HEK293 (cell line): ENCODE measurements around the gene PIK3R1.

Source experiments
- CTCF ChIA-PET: fragments of 350-600 bp; formaldehyde crosslinking; extraction: SDS; loops from one replicate; lab custom pipeline; 2021; ENCODE audit warnings: antibody characterized with exemption; lab: Yijun Ruan, JAX
- POLR2A ChIA-PET: fragments of 300-600 bp; formaldehyde crosslinking; extraction: SDS; loops from one replicate; lab custom pipeline; 2020; ENCODE audit warnings: antibody characterized with exemption, inconsistent platforms; lab: Yijun Ruan, JAX
- H3K27ac ChIP-seq: fragments of 200-500 bp; sonication (Bioruptor generic); 2 replicates; pipeline ENCODE4 v1.5.1; 2014; ENCODE audit warnings: low read depth, low read length, control low read depth, inconsistent platforms; ENCODE audit errors: extremely low read depth
- H3K36me3 ChIP-seq, 2 experiments: fragments of 200-500 bp in 1 of 2; sonication (Bioruptor generic) in 1 of 2; 1 replicate in 1 of 2; 2 replicates in 1 of 2; pipeline ENCODE4 v1.5.1; 2014 to 2017; ENCODE audit warnings: inconsistent platforms in 2 of 2, low read length in 2 of 2; ENCODE audit not compliant: control insufficient read depth in 2 of 2, insufficient read depth in 1 of 2
- H3K4me1 ChIP-seq: fragments of 200-500 bp; sonication (Bioruptor generic); 2 replicates; pipeline ENCODE4 v1.5.1; 2014; ENCODE audit warnings: mild to moderate bottlenecking, low read length, inconsistent platforms; ENCODE audit not compliant: control insufficient read depth, insufficient read depth
- H3K4me3 ChIP-seq: 2 replicates; pipeline ENCODE4 v1.5.1; 2011; ENCODE audit warnings: low read depth, mild to moderate bottlenecking, control low read depth, low read length, moderate library complexity
- H3K9me3 ChIP-seq: fragments of 200-500 bp; sonication (Bioruptor generic); 2 replicates; pipeline ENCODE4 v1.5.1; 2014; ENCODE audit warnings: low read depth, low read length, inconsistent platforms; ENCODE audit not compliant: control insufficient read depth, insufficient read depth
- FEZF1 ChIP-seq: fragments of 450-650 bp; formaldehyde crosslinking; IDR thresholded peaks from 2 replicates; pipeline ENCODE4 v1.5.1; 2016; ENCODE audit warnings: missing biosample characterization, missing genetic modification characterization
- GLIS2 ChIP-seq: fragments of 450-650 bp; formaldehyde crosslinking; IDR thresholded peaks from 2 replicates; pipeline ENCODE4 v1.5.1; 2016; ENCODE audit warnings: missing biosample characterization, missing genetic modification characterization
- IKZF3 ChIP-seq: fragments of 450-650 bp; IDR thresholded peaks from 2 replicates; pipeline ENCODE4 v1.5.0; 2018; ENCODE audit warnings: missing biosample characterization, mild to moderate bottlenecking, missing genetic modification characterization, moderate library complexity
- KLF1 ChIP-seq: fragments of 450-650 bp; formaldehyde crosslinking; IDR thresholded peaks from 2 replicates; pipeline ENCODE4 v1.5.1; 2016; ENCODE audit warnings: missing biosample characterization, missing genetic modification characterization
- OVOL3 ChIP-seq: fragments of 450-650 bp; formaldehyde crosslinking; IDR thresholded peaks from 2 replicates; pipeline ENCODE4 v1.5.1; 2016; ENCODE audit warnings: missing biosample characterization, missing genetic modification characterization
- SALL2 ChIP-seq: fragments of 450-650 bp; formaldehyde crosslinking; IDR thresholded peaks from 2 replicates; pipeline ENCODE4 v1.5.0; 2017; ENCODE audit warnings: missing biosample characterization, mild to moderate bottlenecking, missing genetic modification characterization, borderline replicate concordance
- ZBTB8A ChIP-seq: fragments of 450-650 bp; formaldehyde crosslinking; IDR thresholded peaks from 2 replicates; pipeline ENCODE4 v1.5.1; 2016; ENCODE audit warnings: missing biosample characterization, missing genetic modification characterization
- ZEB2 ChIP-seq: fragments of 450-650 bp; formaldehyde crosslinking; IDR thresholded peaks from 2 replicates; pipeline ENCODE4 v1.5.1; 2016; ENCODE audit warnings: missing biosample characterization, missing genetic modification characterization
- ZFP3 ChIP-seq: fragments of 450-650 bp; formaldehyde crosslinking; IDR thresholded peaks from 2 replicates; pipeline ENCODE4 v1.5.1; 2016; ENCODE audit warnings: low read depth, missing biosample characterization, missing genetic modification characterization
- ZFP37 ChIP-seq: fragments of 450-650 bp; formaldehyde crosslinking; IDR thresholded peaks from 2 replicates; pipeline ENCODE4 v1.5.1; 2016; ENCODE audit warnings: missing biosample characterization, missing genetic modification characterization
- ZNF2 ChIP-seq: fragments of 450-650 bp; formaldehyde crosslinking; IDR thresholded peaks from 2 replicates; pipeline ENCODE4 v1.5.1; 2016; ENCODE audit warnings: missing biosample characterization, missing genetic modification characterization
- ZNF202 ChIP-seq: fragments of 450-650 bp; formaldehyde crosslinking; IDR thresholded peaks from 2 replicates; pipeline ENCODE4 v1.5.1; 2016; ENCODE audit warnings: missing biosample characterization, missing genetic modification characterization, borderline replicate concordance
- ZNF23 ChIP-seq: fragments of 450-650 bp; formaldehyde crosslinking; IDR thresholded peaks from 2 replicates; pipeline ENCODE4 v1.5.1; 2016; ENCODE audit warnings: missing biosample characterization, missing genetic modification characterization, borderline replicate concordance
- ZNF274 ChIP-seq, 2 experiments: fragments of 200-500 bp in 1 of 2; fragments of 450-650 bp in 1 of 2; sonication (Bioruptor generic) in 1 of 2; formaldehyde crosslinking in 1 of 2; IDR thresholded peaks; 2 replicates each; pipeline versions ENCODE4 v1.5.1 to v1.6.1; 2014 to 2016; ENCODE audit warnings: borderline replicate concordance in 1 of 2, inconsistent platforms in 1 of 2, low read length in 1 of 2, missing biosample characterization in 1 of 2, missing genetic modification characterization in 1 of 2
- ZNF280D ChIP-seq: fragments of 450-650 bp; formaldehyde crosslinking; IDR thresholded peaks from 2 replicates; pipeline ENCODE4 v1.5.1; 2016; ENCODE audit warnings: missing biosample characterization, missing genetic modification characterization
- ZNF423 ChIP-seq: fragments of 450-650 bp; formaldehyde crosslinking; IDR thresholded peaks from 2 replicates; pipeline ENCODE4 v1.5.1; 2016; ENCODE audit warnings: missing biosample characterization, missing genetic modification characterization
- ZNF514 ChIP-seq: fragments of 450-650 bp; formaldehyde crosslinking; IDR thresholded peaks from 2 replicates; pipeline ENCODE4 v1.5.1; 2016; ENCODE audit warnings: missing biosample characterization, missing genetic modification characterization
- ZNF561 ChIP-seq: fragments of 450-650 bp; IDR thresholded peaks from 2 replicates; pipeline ENCODE4 v1.5.1; 2018; ENCODE audit warnings: missing biosample characterization, missing genetic modification characterization, borderline replicate concordance
- ZNF585B ChIP-seq: fragments of 450-650 bp; formaldehyde crosslinking; IDR thresholded peaks from 2 replicates; pipeline ENCODE4 v1.5.1; 2016; ENCODE audit warnings: missing biosample characterization, missing genetic modification characterization
- ZNF600 ChIP-seq: fragments of 450-650 bp; formaldehyde crosslinking; IDR thresholded peaks from 2 replicates; pipeline ENCODE4 v1.5.1; 2016; ENCODE audit warnings: missing biosample characterization, missing genetic modification characterization
- ZNF610 ChIP-seq: fragments of 450-650 bp; formaldehyde crosslinking; IDR thresholded peaks from 2 replicates; pipeline ENCODE4 v1.5.1; 2016; ENCODE audit warnings: missing biosample characterization, missing genetic modification characterization, borderline replicate concordance
- ZNF621 ChIP-seq: fragments of 450-650 bp; formaldehyde crosslinking; IDR thresholded peaks from 2 replicates; pipeline ENCODE4 v1.5.1; 2017; ENCODE audit warnings: missing biosample characterization, missing genetic modification characterization
- ZNF626 ChIP-seq: fragments of 450-650 bp; sonication (Bioruptor Pico); formaldehyde crosslinking; IDR thresholded peaks from 2 replicates; pipeline ENCODE4 v1.5.1; 2018; ENCODE audit warnings: missing biosample characterization, missing genetic modification characterization, inconsistent platforms
- ZNF660 ChIP-seq: fragments of 450-650 bp; IDR thresholded peaks from 2 replicates; pipeline ENCODE4 v1.5.1; 2018; ENCODE audit warnings: missing biosample characterization, mild to moderate bottlenecking, missing genetic modification characterization
- ZNF664 ChIP-seq: fragments of 450-650 bp; formaldehyde crosslinking; IDR thresholded peaks from 2 replicates; pipeline ENCODE4 v1.5.1; 2016; ENCODE audit warnings: missing biosample characterization, missing genetic modification characterization
- ZSCAN16 ChIP-seq: fragments of 450-650 bp; formaldehyde crosslinking; IDR thresholded peaks from 2 replicates; pipeline ENCODE4 v1.5.1; 2016; ENCODE audit warnings: missing biosample characterization, missing genetic modification characterization
- TF ChIP-seq, protein P1 (sequence below): sonication (generic); formaldehyde crosslinking; IDR thresholded peaks from 2 replicates; pipeline ENCODE4 v1.8.1; 2022; ENCODE audit warnings: mild to moderate bottlenecking, moderate library complexity, missing genetic modification reagents
- TF ChIP-seq, protein P2 (sequence below): fragments of 450-650 bp; formaldehyde crosslinking; IDR thresholded peaks from 2 replicates; pipeline ENCODE4 v1.5.1; 2016; ENCODE audit warnings: missing biosample characterization, missing genetic modification characterization, low read depth
- TF ChIP-seq, protein P3 (sequence below): fragments of 450-650 bp; formaldehyde crosslinking; IDR thresholded peaks from 2 replicates; pipeline ENCODE4 v1.5.1; 2016; ENCODE audit warnings: missing biosample characterization, missing genetic modification characterization

Gene PIK3R1

GRCh38 chr5:68215208-68215897, at the start of gene PIK3R1:
TSS of gene PIK3R1 (plus strand) at chr5:68215756. CDS start at chr5:68226676, 10,920 bp downstream.
- peak within 1 kb of the TSS; percentile 89 for H3K4me3 ChIP-seq
- CTCF ChIA-PET: interaction anchor here (0.5 to 3.0 kb wide), 7 partner anchors 12 to 969 kb away, joined by 3 to 11 read pairs (median 3); no protein-coding TSS in a partner anchor
- H3K27ac ChIP-seq: peak within 1 kb of the TSS; percentile 98
- POLR2A ChIA-PET: interaction anchor here (0.5 to 3.5 kb wide), 17 partner anchors 9 to 969 kb away, joined by 3 to 19 read pairs (median 6); no protein-coding TSS in a partner anchor
- no peaks in the 10 kb centered on the region for H3K36me3 ChIP-seq
- H3K4me1 ChIP-seq: peaks cover 3% of the 10 kb centered on the region; the same call in 1 of the 2 replicates
- H3K9me3 ChIP-seq: no peaks in the 10 kb centered on the region
- TF ChIP-seq ZNF514 (no peak), IKZF3 (tag by site-specific recombination) (peak; percentile 66), ZSCAN16 (peak; percentile 21; the same call in 1 of the 2 replicates), ZNF610 (tag by site-specific recombination) (peak; percentile 67; the same call in 1 of the 2 replicates), ZNF626 (tag by site-specific recombination) (no peak), ZNF600 (tag by site-specific recombination) (peak; percentile 99), ZNF664 (tag by site-specific recombination) (no peak), FEZF1 (tag by site-specific recombination) (no peak), ZNF2 (tag by site-specific recombination) (peak; percentile 74), ZEB2 (tag by site-specific recombination) (peak; percentile 95), ZNF23 (no peak), OVOL3 (tag by site-specific recombination) (peak; percentile 32; the same call in 1 of the 2 replicates), ZNF423 (tag by site-specific recombination) (peak; percentile 94), ZBTB8A (tag by site-specific recombination) (peak; percentile 91), ZFP3 (tag by site-specific recombination) (peak; percentile 84), SALL2 (tag by site-specific recombination) (no peak), ZNF202 (tag by site-specific recombination) (no peak), ZNF660 (tag by site-specific recombination) (peak; percentile 93), ZFP37 (tag by site-specific recombination) (peak; percentile 97), GLIS2 (tag by site-specific recombination) (peak; percentile 98), ZNF561 (tag by site-specific recombination) (peak; percentile 92), ZNF274 (IDR thresholded peaks at IDR 0.05; ENCODE audit: low read length) (no peak), ZNF274 (tag by site-specific recombination; IDR thresholded peaks at IDR 0.05; ENCODE audit: borderline replicate concordance) (no peak), ZNF621 (no peak), KLF1 (tag by site-specific recombination) (peak; percentile 87), ZNF280D (tag by site-specific recombination) (0 out of 2 replicates have a peak, but pooled peaks have one; percentile 55), ZNF585B (0 out of 2 replicates have a peak, but pooled peaks have one; percentile 5)
- TF ChIP-seq, protein P1, sequence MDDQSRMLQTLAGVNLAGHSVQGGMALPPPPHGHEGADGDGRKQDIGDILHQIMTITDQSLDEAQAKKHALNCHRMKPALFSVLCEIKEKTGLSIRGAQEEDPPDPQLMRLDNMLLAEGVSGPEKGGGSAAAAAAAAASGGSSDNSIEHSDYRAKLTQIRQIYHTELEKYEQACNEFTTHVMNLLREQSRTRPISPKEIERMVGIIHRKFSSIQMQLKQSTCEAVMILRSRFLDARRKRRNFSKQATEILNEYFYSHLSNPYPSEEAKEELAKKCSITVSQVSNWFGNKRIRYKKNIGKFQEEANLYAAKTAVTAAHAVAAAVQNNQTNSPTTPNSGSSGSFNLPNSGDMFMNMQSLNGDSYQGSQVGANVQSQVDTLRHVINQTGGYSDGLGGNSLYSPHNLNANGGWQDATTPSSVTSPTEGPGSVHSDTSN (CRISPR knock-in tag): peak; percentile 73
- TF ChIP-seq, protein P2, sequence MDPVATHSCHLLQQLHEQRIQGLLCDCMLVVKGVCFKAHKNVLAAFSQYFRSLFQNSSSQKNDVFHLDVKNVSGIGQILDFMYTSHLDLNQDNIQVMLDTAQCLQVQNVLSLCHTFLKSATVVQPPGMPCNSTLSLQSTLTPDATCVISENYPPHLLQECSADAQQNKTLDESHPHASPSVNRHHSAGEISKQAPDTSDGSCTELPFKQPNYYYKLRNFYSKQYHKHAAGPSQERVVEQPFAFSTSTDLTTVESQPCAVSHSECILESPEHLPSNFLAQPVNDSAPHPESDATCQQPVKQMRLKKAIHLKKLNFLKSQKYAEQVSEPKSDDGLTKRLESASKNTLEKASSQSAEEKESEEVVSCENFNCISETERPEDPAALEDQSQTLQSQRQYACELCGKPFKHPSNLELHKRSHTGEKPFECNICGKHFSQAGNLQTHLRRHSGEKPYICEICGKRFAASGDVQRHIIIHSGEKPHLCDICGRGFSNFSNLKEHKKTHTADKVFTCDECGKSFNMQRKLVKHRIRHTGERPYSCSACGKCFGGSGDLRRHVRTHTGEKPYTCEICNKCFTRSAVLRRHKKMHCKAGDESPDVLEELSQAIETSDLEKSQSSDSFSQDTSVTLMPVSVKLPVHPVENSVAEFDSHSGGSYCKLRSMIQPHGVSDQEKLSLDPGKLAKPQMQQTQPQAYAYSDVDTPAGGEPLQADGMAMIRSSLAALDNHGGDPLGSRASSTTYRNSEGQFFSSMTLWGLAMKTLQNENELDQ: no peak
- TF ChIP-seq, protein P3, sequence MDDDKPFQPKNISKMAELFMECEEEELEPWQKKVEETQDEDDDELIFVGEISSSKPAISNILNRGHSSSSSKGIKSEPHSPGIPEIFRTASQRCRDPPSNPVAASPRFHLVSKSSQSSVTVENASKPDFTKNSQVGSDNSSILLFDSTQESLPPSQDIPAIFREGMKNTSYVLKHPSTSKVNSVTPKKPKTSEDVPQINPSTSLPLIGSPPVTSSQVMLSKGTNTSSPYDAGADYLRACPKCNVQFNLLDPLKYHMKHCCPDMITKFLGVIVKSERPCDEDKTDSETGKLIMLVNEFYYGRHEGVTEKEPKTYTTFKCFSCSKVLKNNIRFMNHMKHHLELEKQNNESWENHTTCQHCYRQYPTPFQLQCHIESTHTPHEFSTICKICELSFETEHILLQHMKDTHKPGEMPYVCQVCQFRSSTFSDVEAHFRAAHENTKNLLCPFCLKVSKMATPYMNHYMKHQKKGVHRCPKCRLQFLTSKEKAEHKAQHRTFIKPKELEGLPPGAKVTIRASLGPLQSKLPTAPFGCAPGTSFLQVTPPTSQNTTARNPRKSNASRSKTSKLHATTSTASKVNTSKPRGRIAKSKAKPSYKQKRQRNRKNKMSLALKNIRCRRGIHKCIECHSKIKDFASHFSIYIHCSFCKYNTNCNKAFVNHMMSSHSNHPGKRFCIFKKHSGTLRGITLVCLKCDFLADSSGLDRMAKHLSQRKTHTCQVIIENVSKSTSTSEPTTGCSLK: no peak
